HFFc6 (cell line): ENCODE measurements around the gene FSIP2. TPM values are rescaled to one million over a fixed set of nuclear protein-coding genes. Genes with fewer than 3 reads are reported as not detected.

Experiments
- DNase-seq: peaks from one replicate; pipeline ENCODE4 v3.0.0-alpha.2; 2018
- H3K27ac Mint-ChIP-seq: 2 replicates; pipeline ENCODE4 v1.8.0; 2020; ENCODE audit warnings: mild to moderate bottlenecking, mixed read lengths
- H3K27me3 Mint-ChIP-seq: 2 replicates; pipeline ENCODE4 v1.8.0; 2021; ENCODE audit warnings: mild to moderate bottlenecking, moderate library complexity, mixed read lengths; ENCODE audit not compliant: insufficient read depth
- H3K36me3 Mint-ChIP-seq: 2 replicates; pipeline ENCODE4 v1.8.0; 2021; ENCODE audit warnings: low read depth, mixed read lengths
- H3K4me1 Mint-ChIP-seq: 2 replicates; pipeline ENCODE4 v1.8.0; 2020; ENCODE audit warnings: low read depth, mixed read lengths
- H3K4me3 Mint-ChIP-seq: 2 replicates; pipeline ENCODE4 v1.8.0; 2020; ENCODE audit warnings: mild to moderate bottlenecking, moderate library complexity, mixed read lengths
- H3K9me3 Mint-ChIP-seq: 2 replicates; pipeline ENCODE4 v1.8.0; 2020; ENCODE audit warnings: mild to moderate bottlenecking, mixed read lengths
- total RNA-seq, 6 experiments: library from RNA; stranded (reverse); fragmentation: NEBNext Ultra II Directional; extraction: Animal tissue kit (Norgen Biotek cat#: 25700); gene quantifications; 2 replicates in 1 of 6; 3 replicates in 5 of 6; pipeline ENCODE4 v1.2.3, GENCODE V29; 2021
- TF ChIP-seq, protein P1 (sequence below): fragments of 200-600 bp; sonication (generic); IDR thresholded peaks from 2 replicates; pipeline ENCODE4 v1.5.0; 2021; ENCODE audit warnings: antibody characterized with exemption, mild to moderate bottlenecking

FSIP2 gene
- total RNA-seq, 6 experiments from 2014 or later = under 0.01 to 0.05 TPM; not detected in 4

DNA sequence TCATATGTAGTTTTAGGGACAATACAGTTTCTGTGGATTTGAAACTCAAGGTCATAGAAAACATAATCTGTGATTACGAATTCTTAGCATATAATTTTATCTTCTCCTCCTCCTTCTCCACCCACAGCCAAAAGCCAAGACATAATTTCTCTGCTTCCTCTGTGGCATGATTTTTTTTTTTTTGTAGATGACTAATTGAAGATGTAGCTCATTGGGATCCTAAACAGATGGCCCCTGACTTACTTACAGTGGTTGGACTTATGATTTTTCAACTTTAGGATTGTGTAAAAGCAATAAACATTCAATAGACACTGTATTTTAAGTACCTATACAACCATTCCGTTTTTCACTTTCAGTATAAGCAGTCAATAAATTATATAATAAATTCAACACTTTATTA, 42.3 kb downstream of the FSIP2 start:
- Mint-ChIP-seq H3K4me3 (no peak overlapping the region), H3K27me3 (no peaks in the 10 kb centered on the region; the same call in none of the 2 replicates), H3K36me3 (no peaks in the 10 kb centered on the region), H3K27ac (no peak overlapping the region), H3K4me1 (no peaks in the 10 kb centered on the region), H3K9me3 (peaks cover 13% of the 10 kb centered on the region)
- DNase-seq = no peak
- TF ChIP-seq, protein P1, sequence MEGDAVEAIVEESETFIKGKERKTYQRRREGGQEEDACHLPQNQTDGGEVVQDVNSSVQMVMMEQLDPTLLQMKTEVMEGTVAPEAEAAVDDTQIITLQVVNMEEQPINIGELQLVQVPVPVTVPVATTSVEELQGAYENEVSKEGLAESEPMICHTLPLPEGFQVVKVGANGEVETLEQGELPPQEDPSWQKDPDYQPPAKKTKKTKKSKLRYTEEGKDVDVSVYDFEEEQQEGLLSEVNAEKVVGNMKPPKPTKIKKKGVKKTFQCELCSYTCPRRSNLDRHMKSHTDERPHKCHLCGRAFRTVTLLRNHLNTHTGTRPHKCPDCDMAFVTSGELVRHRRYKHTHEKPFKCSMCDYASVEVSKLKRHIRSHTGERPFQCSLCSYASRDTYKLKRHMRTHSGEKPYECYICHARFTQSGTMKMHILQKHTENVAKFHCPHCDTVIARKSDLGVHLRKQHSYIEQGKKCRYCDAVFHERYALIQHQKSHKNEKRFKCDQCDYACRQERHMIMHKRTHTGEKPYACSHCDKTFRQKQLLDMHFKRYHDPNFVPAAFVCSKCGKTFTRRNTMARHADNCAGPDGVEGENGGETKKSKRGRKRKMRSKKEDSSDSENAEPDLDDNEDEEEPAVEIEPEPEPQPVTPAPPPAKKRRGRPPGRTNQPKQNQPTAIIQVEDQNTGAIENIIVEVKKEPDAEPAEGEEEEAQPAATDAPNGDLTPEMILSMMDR = no peak

DNA sequence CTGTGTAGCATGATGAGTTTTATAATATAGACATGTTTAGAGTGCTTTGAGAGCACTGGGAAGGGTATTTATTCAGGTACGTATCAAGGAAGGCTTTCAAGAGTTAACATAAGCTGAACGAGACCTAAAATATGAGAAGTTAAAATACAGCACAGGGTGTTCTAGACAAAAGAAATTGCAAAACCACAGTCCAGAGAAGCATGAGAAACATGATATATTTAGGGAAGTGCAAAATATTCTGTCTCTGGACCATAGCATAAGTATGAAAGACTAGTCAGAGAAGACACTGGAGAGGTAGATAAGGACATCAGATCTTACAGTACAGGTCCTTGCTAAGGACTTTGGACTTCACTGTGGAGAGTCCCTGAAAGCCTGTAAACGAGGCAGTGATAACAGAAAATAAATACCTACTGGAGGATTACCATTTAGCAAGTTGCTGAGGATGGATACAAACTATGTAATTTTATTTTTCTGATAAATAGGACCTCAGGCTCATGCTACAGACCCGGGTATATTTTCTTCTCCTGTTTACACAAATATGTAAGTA, 43.7 kb downstream of the FSIP2 start:
- no peaks in the 10 kb centered on the region for H3K36me3 Mint-ChIP-seq
- DNase-seq = no peak
- no peak overlapping the region for H3K27ac Mint-ChIP-seq
- peaks cover 13% of the 10 kb centered on the region for H3K9me3 Mint-ChIP-seq
- H3K4me1 Mint-ChIP-seq = no peaks in the 10 kb centered on the region
- H3K4me3 Mint-ChIP-seq = no peak overlapping the region
- H3K27me3 Mint-ChIP-seq = no peaks in the 10 kb centered on the region; the same call in 1 of the 2 replicates
- TF ChIP-seq, protein P1 = no peak

DNA sequence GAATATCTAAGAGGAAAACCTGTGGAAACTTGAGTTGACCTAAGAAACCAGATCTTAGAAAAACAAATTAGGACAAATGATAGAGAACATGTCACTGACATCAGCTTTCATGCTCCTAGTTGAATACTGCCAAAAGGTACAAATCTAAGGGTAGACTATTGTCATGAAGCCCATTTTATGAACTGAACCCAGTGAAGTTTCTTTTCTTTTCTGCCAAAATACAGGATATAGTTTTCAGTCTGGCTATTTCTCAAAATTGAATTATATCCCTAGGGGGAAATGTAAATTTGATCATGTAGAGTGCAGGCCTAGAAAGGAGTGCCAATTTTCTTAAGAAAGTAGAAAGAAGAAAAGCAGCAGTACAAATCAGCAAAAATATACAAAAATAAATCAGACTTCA, 46.6 kb downstream of the FSIP2 start:
- TF ChIP-seq, protein P1 = no peak
- Mint-ChIP-seq H3K27me3 (no peaks in the 10 kb centered on the region; the same call in 1 of the 2 replicates), H3K4me3 (no peak overlapping the region), H3K4me1 (no peaks in the 10 kb centered on the region), H3K27ac (no peak overlapping the region), H3K36me3 (no peaks in the 10 kb centered on the region), H3K9me3 (peaks cover 29% of the 10 kb centered on the region)
- DNase-seq = no peak

DNA sequence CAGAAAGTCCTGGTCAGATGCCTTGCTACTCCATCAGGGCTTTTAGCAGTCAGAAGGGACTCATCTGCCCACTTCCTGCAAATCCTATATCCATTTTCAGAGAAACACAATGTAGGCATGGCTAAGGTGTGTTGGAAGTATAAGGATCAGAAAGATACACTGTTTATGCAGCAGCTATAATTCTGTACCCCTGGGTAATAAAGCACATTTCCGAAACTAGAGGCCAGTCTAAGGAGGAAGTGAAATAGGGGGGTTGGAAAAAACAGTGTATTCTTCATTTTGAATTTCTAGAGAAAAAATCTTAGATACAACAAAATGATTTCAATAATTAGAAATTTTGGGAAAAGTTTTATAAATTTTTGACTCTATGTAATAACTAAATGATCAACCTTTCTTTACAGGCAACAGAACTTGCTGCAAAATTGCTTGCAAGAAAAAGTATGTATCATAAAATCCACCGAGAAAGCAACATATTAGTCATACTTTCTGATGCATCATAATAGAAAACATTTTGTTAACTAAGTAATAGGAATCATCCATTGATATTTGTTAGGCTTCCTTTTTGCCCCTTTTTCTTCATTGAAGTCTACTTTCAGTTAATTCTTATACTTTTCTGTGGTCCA, 47.4 kb downstream of the FSIP2 start:
- Mint-ChIP-seq H3K27ac (no peak overlapping the region), H3K27me3 (no peaks in the 10 kb centered on the region), H3K4me3 (no peak overlapping the region), H3K36me3 (no peaks in the 10 kb centered on the region), H3K4me1 (no peaks in the 10 kb centered on the region), H3K9me3 (peaks cover 30% of the 10 kb centered on the region)
- TF ChIP-seq, protein P1 = no peak
- DNase-seq = no peak

DNA sequence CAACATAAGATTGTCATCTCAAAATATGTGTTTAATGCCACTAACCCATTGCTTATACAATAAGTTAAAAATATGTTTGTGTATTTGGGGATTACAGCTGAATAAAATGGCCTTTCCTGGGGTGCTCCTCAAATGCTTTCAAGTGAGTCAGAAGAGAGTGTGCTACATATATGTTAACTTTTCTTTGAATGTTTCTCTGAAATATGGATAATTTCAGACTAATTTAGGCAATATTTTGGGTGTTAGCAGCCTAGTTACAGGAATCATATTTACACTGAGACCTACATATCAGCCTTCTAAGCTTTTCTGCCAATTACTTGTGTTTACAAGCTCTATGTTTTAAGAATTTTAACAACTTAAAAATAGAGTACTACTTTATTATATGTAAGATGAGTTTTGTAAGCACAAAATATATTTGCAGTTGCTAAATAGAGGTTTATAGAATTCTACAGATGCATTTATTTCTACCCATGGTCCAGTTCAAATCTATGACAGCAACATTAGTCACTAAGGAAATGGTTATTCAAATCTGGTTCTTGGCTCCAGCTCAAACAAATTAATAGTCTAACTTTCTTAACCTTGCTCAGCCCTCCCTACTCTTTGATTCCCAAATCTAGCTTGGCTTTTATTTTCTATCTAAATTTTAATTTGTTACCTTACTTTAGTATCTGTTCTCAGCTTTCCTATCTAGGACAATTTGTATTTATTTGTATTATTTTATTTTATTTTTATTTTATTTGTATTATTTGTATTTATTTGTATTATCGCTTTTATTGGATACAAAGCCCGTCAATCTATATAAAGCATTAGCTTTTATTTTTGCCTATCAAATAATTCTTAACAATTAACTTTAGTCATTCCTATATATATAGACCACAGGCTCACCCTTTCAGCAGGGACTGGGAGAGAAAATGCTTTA, 48.9 kb downstream of the FSIP2 start:
- Mint-ChIP-seq H3K27ac (no peak overlapping the region), H3K4me3 (no peak overlapping the region), H3K36me3 (no peaks in the 10 kb centered on the region), H3K4me1 (no peaks in the 10 kb centered on the region), H3K9me3 (peaks cover 38% of the 10 kb centered on the region), H3K27me3 (no peaks in the 10 kb centered on the region)
- TF ChIP-seq, protein P1 = no peak
- no peak for DNase-seq
